Inferior parietal cortex (tissue), 1 donor: Measurements from ENCODE around the gene CRISPLD2.
"Not testable (repeated sequence)": the region's sequence is repeated elsewhere in the genome, so short reads cannot be mapped to it uniquely, and the experiment has no call there.

ENCODE experiments used
- DNase-seq: peaks from one replicate; pipeline ENCODE4 v3.0.0-alpha.2; 2016; ENCODE audit errors: extremely low spot score

The CRISPLD2 gene

DNA sequence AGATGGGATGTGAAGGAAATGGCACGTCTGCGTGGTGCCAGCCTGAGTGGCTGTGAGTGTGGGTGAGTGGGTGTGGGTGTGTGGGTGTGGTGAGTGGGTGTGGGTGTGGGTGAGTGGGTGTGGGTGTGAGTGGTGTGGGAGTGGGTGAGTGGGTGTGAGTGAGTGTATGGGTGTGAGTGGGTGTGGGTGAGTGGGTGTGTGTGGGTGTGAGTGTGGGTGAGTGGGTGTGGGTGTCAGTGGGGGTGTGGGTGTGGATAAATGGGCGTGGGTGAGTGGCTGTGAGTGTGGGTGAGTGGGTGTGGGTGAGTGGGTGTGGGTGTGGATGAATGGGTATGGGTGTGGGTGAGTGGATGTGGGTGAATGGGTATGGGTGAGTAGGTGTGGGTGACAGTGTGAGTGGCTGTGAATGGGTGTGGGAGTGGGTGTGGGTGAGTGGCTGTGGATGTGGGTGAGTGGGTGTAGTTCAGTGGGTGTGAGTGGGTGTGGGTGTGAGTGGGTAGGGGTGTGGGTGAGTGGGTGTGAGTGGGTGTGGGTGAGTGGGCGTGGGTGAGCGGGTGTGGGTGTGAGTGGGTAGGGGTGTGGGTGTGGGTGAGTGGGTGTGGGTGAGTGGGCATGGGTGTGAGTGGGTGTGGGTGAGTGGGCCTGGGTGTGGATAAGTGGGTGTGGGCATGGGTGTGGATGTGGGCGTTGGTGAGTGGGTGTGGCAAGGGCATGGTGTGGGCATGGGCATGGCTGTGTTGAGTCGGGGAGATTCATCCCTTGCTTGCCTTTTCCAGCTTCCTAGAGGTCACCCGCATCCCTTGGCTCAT lies 110.7 kb downstream of the CRISPLD2 start:
- DNase-seq: no peak

DNA sequence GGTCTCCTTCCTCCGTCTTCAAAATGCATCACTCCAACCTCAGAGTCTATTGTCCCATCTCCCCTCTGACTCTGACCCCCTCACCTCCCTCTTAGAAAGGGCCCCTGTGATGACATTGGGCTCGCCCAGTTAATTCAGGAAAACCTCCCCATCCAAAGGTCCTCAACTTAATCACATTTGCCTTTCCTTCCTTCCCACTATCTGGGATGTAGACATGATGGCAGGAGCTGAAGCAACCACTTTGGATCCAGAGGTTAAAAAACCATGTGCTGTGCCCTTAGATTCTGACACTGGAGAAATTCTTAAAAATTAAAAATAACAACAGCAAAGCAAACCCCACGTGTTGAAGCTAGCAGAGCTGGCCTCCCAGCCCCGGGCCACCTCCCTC lies 111.3 kb downstream of the CRISPLD2 start:
- DNase-seq: no peak

GRCh38 chr16:84931506-84931905 lies 111.7 kb downstream of the CRISPLD2 start:
- no peak for DNase-seq

GRCh38 chr16:84932681-84933080 lies 112.9 kb downstream of the CRISPLD2 start:
- no peak for DNase-seq

DNA sequence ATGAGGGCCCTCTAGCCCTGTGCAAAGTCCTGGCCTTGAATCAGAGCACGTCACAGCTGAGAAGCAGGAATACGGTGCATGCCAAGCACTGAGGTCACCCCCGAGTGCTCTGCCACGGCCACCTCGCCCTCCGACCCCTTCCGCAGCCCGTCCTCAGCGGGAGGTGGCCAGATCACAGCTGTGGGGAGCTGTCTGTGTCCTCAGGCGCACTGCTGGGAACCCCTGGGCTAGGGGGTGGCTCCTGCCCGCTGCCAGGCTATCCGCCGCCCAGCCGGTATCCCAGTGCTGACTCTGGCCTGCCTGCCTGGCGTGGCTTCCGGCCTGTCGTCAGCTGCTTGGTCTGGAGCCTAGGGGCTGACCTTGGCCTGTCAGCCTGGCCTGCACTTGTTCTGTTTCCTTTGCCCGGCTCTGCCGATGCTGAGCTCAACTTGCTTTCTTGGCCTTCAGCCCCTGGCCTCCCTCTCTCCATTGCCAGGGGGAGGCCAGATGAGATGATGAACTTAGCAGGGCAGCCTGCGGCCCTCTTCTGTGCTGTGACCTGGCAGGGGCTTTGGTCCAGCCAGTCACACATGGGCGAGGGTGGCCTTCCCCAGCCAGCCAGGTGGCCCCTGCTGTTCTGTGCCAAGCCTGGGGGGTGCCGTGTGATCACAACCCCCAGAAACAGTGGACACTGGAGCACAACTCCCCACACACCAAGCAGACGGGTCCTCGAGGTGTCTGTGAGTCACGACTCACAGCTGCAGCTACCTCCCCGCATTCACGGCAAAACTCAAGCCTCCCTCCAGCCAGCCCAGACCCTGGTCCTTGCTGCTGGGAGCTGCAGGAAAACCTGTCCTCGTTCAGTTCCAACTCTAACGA lies 114.2 kb downstream of the CRISPLD2 start:
- no peak for DNase-seq

GRCh38 chr16:84937196-84938005 lies 117.6 kb downstream of the CRISPLD2 start:
- no peak for DNase-seq

GRCh38 chr16:84938616-84939015 lies 118.8 kb downstream of the CRISPLD2 start:
- not testable (repeated sequence) for DNase-seq

DNA sequence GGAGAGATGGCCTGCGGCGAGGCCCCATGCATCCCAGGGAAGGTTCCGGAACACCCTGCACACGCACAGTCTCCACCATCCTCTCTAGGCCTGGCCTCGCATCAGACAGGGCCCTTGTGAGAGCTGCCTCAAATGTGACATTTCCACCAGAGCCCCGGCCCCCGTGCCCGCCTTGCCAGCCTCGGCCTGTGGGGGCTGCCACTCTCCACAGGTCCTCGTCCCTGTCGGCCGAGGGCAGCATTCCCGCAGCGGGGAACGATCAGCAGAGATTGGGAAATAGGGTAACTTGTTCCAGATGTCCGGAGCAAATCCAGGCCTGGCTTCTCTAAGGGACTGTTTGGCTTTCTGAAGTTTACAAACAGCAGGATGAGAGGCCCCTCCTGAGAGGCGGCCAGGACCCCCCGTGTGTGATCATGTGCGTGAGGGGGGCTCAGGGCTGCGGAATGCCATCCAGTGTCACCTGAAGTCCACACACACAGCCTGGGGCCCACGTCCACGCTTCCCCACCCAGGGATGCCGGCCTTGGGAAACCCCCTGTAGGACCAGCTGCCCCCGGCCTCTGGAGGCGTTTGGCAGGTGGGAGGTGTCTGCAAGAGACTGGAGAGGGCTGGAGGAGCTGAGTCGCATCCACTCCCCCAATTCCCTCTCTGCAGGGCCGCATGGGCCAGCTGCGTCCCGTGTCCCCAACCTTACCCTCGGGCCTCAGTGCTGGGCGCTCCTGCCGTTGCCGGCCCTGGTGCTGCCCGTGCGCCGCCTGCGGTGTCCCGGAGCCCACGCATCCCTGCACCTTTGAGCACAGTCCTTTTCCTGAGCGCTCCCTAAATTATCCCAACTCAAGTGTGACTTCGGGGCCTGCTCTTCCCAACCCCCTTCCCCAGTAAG lies 121.1 kb downstream of the CRISPLD2 start:
- no peak for DNase-seq

DNA sequence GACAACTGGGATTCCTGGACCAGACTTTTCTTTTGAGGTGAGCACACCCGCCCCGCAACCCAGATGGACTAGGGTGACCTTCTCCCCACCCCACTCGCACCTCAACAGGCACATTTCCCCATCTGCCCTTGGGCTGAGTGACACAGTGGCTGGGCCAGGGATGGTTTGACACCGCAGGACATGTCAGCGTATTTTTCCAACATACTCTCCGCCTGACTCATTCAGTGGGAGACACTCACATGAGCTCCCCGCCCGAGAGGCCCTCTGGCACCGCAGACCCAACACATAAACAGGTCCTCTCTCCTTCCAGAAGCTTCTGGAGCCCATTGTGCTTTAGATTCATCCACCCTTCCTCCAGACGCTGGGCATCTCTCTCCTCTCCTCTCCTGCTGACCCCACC lies 122.1 kb downstream of the CRISPLD2 start:
- no peak for DNase-seq

- DNase-seq: no peak
Observed at GRCh38 chr16:84942786-84943185, 123.0 kb downstream of the CRISPLD2 start.

DNA sequence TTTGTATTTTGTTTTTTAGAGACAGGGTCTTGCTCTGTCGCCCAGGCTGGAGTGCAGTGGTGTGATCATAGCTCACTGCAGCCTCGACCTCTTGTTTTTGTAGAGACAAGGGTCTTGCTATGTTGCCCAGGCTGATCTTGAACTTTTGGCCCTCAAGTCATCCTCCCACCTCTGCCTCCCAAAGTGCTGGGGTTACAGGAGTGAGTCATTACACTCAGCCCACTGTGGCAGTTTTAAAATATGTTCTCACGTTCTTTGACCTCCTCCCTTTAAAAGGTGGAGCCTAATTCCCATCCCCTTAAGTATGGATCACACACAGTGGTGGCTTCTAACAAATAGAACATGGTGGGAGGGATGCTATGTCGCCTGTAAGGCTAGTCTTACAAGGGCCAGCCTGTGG lies 123.8 kb downstream of the CRISPLD2 start:
- DNase-seq: no peak

DNA sequence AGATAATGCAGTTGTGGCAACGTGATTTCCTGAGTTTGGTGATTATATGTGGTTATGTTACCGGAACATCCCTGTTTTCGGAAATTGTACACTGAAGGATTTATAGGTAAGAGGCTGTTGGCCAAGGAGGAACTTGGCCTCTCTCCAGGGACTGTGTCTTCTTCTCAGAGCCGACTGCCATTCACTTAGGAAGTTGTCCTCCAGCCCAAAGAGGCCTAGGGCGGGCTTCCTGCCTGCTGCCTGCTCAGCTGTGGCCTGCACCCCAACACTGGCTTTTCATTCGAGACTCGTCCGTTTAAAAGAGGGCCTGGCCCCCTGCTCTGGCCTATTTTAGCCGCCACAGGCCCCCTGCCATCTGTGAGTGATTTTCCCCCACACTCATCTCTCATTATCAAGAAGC lies 127.2 kb downstream of the CRISPLD2 start:
- DNase-seq: no peak

DNA sequence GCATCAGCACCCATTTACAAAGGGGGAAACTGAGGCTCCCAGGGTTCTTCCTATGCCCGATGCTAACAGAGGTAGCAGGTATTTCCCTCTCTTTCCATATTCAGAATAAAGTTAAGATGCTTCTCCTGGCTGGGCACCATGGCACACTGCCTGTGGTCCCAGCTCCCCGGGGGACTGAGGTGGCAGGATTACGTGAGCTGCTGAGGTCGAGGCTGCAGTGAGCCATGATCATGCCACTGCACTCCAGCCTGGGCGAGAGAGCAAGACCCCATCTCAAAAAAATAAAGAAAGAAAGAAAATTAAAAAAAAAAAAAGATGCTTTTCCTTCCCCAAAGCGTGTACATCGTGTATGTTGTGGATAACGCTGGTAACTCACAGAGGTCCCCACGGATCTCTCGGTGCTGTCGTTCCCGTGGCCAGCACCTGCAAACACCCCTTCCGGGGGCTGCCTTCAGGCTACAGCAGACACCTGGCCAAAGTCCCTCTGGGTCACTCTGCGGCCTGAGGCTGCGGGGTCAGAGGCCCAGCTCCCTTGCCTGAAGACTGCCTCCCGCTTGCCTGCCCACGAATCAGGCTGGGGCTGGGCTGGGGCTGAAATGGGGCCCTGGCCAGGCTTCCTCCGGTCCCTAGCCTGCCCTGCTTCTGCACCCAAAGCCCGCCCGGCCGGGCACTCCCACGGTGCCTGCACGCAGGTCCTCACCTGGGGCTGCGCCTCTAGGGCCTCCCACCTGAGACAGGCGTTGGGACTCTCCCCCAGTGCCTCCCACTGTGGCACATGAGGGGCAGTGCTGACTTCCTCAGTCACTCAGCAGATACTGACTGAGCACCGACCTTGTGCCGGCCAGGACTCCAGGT lies 128.4 kb downstream of the CRISPLD2 start:
- DNase-seq: no peak

GRCh38 chr16:84948851-84949610 lies 129.2 kb downstream of the CRISPLD2 start:
- DNase-seq: no peak

- DNase-seq: no peak
Observed at GRCh38 chr16:84949772-84950436, 130.1 kb downstream of the CRISPLD2 start.

DNA sequence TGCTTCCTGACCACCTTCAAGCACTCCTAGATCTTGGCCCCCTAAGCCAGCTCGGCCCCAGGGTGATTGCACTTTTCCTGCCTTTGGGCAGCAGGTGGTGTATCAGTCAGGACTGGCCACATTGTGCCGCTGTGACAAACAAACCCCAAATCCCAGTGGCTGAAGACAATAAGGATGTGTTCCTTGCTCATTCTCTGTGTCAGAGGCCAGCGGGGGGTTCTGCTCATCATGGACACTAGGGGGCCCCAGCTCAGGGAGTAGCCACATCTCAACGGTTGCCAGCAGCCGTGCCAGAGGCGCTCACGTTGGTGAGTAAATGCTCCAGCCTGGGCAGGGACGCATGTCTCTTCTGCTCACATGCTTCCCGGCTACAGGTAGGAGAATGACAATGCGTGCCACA lies 131.1 kb downstream of the CRISPLD2 start:
- no peak for DNase-seq

DNA sequence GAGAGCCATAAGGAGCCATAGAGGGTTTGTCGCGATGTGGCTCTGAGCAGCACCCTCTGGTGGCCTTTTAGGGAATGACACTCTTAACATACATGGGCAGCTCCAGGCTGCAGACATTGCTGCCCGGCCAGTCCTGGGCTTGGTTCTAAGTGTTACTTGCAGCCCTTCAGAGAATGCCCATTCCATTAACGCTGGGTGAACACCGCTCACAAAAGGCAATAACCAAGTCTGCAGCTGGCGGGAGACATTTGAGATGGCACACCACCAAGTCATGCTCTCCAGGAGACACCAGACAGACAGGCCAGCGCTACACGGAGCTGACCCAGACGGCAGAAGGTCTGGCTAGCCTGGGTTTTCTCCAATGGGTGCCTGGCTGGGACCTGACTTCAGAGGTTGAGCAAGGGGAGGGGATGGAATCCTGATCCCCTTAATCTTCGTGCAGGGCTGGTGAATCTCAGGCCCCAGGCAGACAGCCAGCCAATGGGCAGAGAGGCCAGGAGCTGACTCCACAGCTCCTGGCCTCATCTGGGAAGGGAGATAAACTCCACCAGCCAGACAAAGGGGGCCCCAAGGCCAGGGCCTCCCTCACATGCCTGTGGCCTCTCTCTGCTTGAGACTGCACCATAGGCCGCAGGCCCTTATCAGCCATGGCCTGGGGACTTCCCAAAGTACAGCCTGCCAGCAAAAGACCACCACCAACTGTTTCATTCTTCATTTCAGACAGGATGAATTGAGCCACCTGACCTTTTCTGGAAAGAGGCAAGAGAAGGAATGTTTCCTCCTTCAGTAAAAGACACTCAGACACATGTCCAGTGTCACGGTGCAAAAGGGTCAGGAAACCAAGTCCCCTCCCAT lies 132.8 kb downstream of the CRISPLD2 start:
- peak; percentile 94 for DNase-seq

DNA sequence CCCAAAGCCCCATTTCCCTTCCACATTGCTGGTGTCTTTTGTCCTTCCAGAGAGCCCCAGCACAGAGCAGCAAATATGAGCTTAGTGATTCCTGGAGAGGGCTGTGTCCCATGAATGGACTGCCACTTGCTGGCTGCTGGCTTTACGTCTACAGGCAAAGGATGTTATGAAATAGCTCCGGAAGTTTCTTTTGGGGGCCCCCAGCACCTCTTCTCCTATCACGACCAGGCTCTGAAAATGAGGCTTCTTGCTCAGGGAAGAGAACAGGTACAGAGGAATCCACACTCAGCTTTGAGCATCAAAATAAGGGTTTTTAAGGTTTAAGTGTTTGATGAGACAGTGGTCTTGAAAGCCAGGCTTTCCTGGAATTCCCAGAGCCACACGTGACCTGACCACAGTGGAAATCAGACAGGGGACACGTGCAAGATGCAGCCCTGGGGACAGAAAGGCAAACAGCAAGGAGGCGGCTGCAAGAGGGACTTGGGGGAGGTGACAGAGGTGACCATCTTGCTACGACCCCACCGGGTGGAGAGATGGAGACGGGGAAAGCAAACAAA lies 133.5 kb downstream of the CRISPLD2 start:
- no peak for DNase-seq
